ENCODE measurements around the gene ACTMAP.

The ACTMAP gene

GRCh38 chr19:40741527-40742390, 8.5 kb downstream of the ACTMAP start:
- no peak for DNase-seq (ENCODE audit: extremely low spot score)
- TF ChIP-seq ELF4 (IDR thresholded peaks at IDR 0.05) = no peak
- no peak for TF ChIP-seq CTBP1 (IDR thresholded peaks at IDR 0.05; ENCODE audit: borderline replicate concordance)
- TF ChIP-seq PKNOX1 (IDR thresholded peaks at IDR 0.05) = no peak
- TF ChIP-seq FOXM1 (IDR thresholded peaks at IDR 0.05; ENCODE audit: borderline replicate concordance) = no peak
- TF ChIP-seq ARNT (IDR thresholded peaks at IDR 0.05) = no peak
- no peak for TF ChIP-seq FOXA1 (IDR thresholded peaks at IDR 0.05)
- ChIA-PET POLR2A (interaction anchor here (1.1 to 3.3 kb wide), 3 partner anchors 9 to 56 kb away, joined by 3 to 17 read pairs (median 6); partner anchors contain the start of genes ACTMAP, COQ8B, ITPKC and SNRPA), CTCF (interaction anchor here (0.5 to 0.6 kb wide), 2 partner anchors 191 to 378 kb away, joined by 3 to 8 read pairs; no protein-coding TSS in a partner anchor)

GRCh38 chr19:40740747-40741146, 9.5 kb downstream of the ACTMAP start:
- DNase-seq (ENCODE audit: extremely low spot score) = no peak
- CTCF ChIA-PET = interaction anchor here (0.5 kb wide), 1 partner anchor 190 kb away, joined by 3 read pairs; no protein-coding TSS in a partner anchor
- POLR2A ChIA-PET = interaction anchor here (3.3 kb wide), 1 partner anchor 10 kb away, joined by 17 read pairs; the partner anchor contains the start of genes ACTMAP and SNRPA

GRCh38 chr19:40739871-40740703, 10.2 kb downstream of the ACTMAP start:
- ChIA-PET POLR2A (interaction anchor here (0.6 to 3.3 kb wide), 3 partner anchors 11 to 23 kb away, joined by 4 to 17 read pairs (median 4); partner anchors contain the start of genes ACTMAP, ITPKC and SNRPA), CTCF (interaction anchor here (0.7 kb wide), 1 partner anchor 600 kb away, joined by 3 read pairs; no protein-coding TSS in a partner anchor)
- no peak for TF ChIP-seq SUZ12 (IDR thresholded peaks at IDR 0.05)
- TF ChIP-seq CTBP1 (IDR thresholded peaks at IDR 0.05; ENCODE audit: borderline replicate concordance) = no peak
- no peak for TF ChIP-seq HDGF (IDR thresholded peaks at IDR 0.05; ENCODE audit: borderline replicate concordance)
- TF ChIP-seq BHLHE40 (IDR thresholded peaks at IDR 0.05; ENCODE audit: borderline replicate concordance) = no peak
- TF ChIP-seq ZNF384 (IDR thresholded peaks at IDR 0.05) = no peak
- TF ChIP-seq SP1 (IDR thresholded peaks at IDR 0.05) = no peak
- no peak for TF ChIP-seq ARNT (IDR thresholded peaks at IDR 0.05)
- TF ChIP-seq LEF1 (IDR thresholded peaks at IDR 0.05; ENCODE audit: borderline replicate concordance) = no peak
- no peak for TF ChIP-seq NFRKB (IDR thresholded peaks at IDR 0.05)
- no peak for TF ChIP-seq FOXM1 (IDR thresholded peaks at IDR 0.05; ENCODE audit: borderline replicate concordance)
- no peak for TF ChIP-seq PKNOX1 (IDR thresholded peaks at IDR 0.05)
- no peak for TF ChIP-seq FOXA1 (IDR thresholded peaks at IDR 0.05)
- DNase-seq (ENCODE audit: extremely low spot score) = no peak

More at GRCh38 chr19:40740747-40741146, 9.5 kb downstream of the ACTMAP start:
- no peak for TF ChIP-seq FOXK2 (IDR thresholded peaks at IDR 0.05)
- no peak for TF ChIP-seq HDGF (IDR thresholded peaks at IDR 0.05; ENCODE audit: borderline replicate concordance)
- TF ChIP-seq FOXA1 (IDR thresholded peaks at IDR 0.05) = no peak
- no peak for TF ChIP-seq BHLHE40 (IDR thresholded peaks at IDR 0.05; ENCODE audit: borderline replicate concordance)
- no peak for TF ChIP-seq PKNOX1 (IDR thresholded peaks at IDR 0.05)
- TF ChIP-seq ZNF384 (IDR thresholded peaks at IDR 0.05) = no peak

GRCh38 chr19:40739030-40739839, 11.0 kb downstream of the ACTMAP start:
- TF ChIP-seq FOXA1 (IDR thresholded peaks at IDR 0.05) (no peak), CTBP1 (IDR thresholded peaks at IDR 0.05; ENCODE audit: borderline replicate concordance) (no peak), ELF4 (IDR thresholded peaks at IDR 0.05) (no peak), HDGF (IDR thresholded peaks at IDR 0.05; ENCODE audit: borderline replicate concordance) (no peak), ARNT (IDR thresholded peaks at IDR 0.05) (no peak), L3MBTL2 (conservative IDR thresholded peaks at IDR 0.05) (no peak), ZNF384 (IDR thresholded peaks at IDR 0.05) (no peak), NFRKB (IDR thresholded peaks at IDR 0.05) (no peak), SP1 (IDR thresholded peaks at IDR 0.05) (no peak), FOXM1 (IDR thresholded peaks at IDR 0.05; ENCODE audit: borderline replicate concordance) (no peak), SUZ12 (IDR thresholded peaks at IDR 0.05) (no peak), FOXK2 (IDR thresholded peaks at IDR 0.05) (no peak), LEF1 (IDR thresholded peaks at IDR 0.05; ENCODE audit: borderline replicate concordance) (no peak), TARDBP (IDR thresholded peaks at IDR 0.05) (no peak)
- DNase-seq (ENCODE audit: extremely low spot score) = no peak
- ChIA-PET POLR2A (interaction anchor here (0.6 to 3.3 kb wide), 4 partner anchors 11 to 22 kb away, joined by 4 to 17 read pairs (median 4); partner anchors contain the start of genes ACTMAP, ITPKC and SNRPA), CTCF (interaction anchor here (0.7 kb wide), 1 partner anchor 600 kb away, joined by 3 read pairs; no protein-coding TSS in a partner anchor)

Measured in HEK293T (cell line).